Stimulated activated CD4-positive, alpha-beta T cell treated with anti-CD3 and anti-CD28 coated beads, Interleukin-1b, Interleukin-23, amount 100 ng/mL, for 4 hours (primary cell): ENCODE data around the gene PCTP.

ENCODE experiments used
- DNase-seq, 2 donors: peaks; one replicate each; pipeline ENCODE4 v3.0.0-alpha.2; 2020; ENCODE audit warnings: low read depth in 2 of 2

PCTP gene

DNA sequence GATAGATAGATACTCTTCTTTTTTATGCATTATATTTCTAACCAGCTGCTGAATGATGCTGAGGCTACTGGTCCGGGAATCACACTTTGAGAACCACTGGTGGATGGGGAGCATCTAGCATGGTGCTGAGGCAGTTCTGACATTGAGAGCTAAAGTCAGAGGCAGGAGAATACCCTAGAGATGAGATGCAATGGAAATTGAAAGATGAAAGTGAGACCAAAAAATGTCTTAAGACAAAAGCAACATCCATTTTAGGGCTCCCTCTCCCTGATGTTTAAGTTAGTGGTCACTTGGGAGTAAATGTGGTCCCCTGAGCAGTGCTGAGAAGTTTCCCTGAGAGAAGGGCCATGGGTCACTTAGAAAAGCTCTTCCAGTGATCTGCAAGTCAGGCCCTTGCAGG lies 6.8 kb downstream of the PCTP start:
- DNase-seq: no peak

DNA sequence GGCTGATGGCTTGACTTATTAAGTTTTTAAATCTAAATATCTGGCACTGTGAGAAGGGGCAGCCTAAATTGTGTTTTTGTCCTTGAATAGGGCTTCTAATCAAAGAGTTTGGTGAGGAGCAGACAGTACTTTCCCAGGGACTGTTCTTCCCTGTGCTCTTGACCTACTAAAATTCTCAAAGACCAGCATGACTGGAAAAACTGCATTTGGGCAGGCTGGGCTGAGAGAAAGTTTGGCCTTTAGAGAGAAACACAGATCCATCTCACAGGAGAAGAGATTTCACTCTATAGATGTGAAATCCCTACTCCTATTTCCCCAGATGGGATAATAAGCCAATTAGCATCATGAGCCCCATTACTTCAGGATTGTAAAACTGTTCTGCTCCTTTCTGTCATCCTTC lies 7.3 kb downstream of the PCTP start:
- no peak for DNase-seq

GRCh38 chr17:55760643-55761355 lies 9.9 kb downstream of the PCTP start:
- no peak for DNase-seq

DNA sequence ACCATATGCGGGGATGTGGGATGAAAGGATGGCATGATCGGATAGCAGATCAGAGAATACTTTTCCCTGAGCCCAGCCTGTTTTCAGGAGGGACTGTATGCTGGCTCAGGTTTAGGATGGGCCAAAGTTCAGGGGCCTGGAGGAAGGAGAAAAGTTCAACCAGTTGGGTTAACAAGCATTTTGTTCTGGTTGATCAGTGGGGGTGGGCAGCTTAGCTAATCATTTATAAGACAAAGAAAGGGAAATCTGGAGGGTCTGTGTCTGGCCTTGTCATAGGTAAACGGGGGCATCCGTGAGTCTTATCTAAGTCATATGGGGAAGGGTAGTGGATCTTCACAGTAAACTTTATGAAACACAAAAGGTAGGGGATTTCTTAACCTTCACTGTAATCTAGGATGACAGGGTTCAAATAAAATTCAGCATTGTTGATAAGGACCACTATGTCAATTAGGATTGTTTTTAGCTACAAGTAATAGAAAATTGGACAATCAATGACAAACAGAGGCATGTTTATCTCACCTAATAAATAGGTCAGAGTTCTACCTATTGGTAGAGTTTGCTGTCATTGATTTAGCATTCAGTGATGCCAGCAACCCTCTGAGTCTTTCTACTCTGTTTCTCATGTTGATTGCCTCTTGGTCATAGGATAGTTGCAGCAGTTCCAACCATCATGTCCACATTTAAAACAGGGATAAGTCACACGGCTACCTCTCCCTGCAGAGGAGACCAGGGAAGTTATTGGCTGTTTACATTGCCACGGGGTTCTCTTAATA lies 11.4 kb downstream of the PCTP start:
- no peak for DNase-seq

- DNase-seq: no peak
Measured at GRCh38 chr17:55763856-55764255, 13.0 kb downstream of the PCTP start.

DNA sequence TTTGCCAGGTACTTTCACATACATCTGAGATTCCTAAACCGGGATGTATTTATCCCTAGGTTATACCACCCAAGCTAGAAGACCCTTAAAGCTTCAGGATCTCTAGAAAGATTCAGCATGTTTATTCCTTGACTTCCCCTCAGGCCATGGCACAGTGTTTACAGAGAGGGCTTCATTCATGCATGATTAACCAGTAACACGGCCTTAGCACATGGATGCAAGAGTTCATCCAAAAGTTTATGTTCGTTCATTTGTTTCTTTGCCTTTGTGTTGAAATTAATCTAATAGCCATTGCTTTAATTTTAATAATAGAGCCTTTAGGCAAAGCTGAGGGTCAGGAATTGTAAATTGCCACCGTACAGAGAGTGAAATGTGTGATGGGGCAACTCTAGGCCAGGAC lies 13.8 kb downstream of the PCTP start:
- no peak for DNase-seq

- no peak for DNase-seq
Measured at GRCh38 chr17:55765472-55765871, 14.6 kb downstream of the PCTP start.

GRCh38 chr17:55768936-55769624 lies 18.2 kb downstream of the PCTP start:
- DNase-seq: no peak

GRCh38 chr17:55769625-55770000 lies 18.8 kb downstream of the PCTP start:
- no peak for DNase-seq

GRCh38 chr17:55770196-55770870 lies 19.5 kb downstream of the PCTP start:
- no peak for DNase-seq

GRCh38 chr17:55772086-55772485 lies 21.2 kb downstream of the PCTP start:
- no peak for DNase-seq

GRCh38 chr17:55773671-55774070 lies 22.8 kb downstream of the PCTP start:
- DNase-seq: no peak

- DNase-seq: no peak
Measured at GRCh38 chr17:55774846-55775271, 24.0 kb downstream of the PCTP start.

DNA sequence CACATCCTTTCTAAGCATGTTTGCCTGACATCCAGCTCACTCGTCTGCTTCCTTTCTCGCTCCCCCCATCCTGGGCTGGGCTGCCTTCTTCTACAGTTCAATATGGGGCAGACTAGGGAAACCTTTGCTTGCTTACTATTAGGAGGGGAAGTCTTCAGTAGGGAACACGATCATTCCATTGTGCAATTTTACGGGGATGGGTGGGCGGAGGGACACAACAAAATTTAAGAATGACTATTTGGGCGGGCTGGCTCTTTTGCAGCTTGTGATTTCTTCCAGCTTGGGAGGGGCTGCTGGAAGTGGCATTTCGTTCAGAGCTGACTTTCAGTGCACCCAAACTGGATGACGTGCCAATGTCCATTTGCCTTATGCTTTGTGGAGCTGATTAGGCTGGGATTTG lies 25.4 kb downstream of the PCTP start:
- no peak for DNase-seq

DNA sequence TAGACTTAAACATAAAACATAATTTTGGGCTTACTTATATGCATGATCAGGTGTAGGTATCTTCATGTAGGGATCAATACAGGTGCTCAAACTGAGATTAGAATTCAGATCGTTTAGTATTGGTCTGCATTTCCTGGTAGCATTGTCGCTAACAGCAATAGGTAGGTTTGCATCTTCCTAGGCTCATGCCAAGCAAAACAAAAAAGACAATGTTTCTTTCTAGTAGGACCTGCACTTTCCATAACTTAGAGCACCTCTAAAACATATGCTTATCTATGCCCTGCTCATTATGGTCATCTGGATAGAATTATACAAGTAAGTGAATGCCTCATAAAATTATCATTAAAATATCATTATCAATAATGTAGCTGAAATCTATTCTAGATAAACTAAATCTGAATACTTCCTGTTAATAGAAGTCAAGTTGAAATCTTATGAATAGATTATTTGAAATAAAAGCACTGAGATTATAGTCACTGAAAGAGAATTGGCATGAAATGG lies 26.7 kb downstream of the PCTP start:
- no peak for DNase-seq

GRCh38 chr17:55778389-55779118 lies 27.7 kb downstream of the PCTP start:
- no peak for DNase-seq

GRCh38 chr17:55783684-55784245 lies 32.9 kb downstream of the PCTP start:
- no peak for DNase-seq

- DNase-seq: no peak
Measured at GRCh38 chr17:55784666-55785065, 33.8 kb downstream of the PCTP start.

DNA sequence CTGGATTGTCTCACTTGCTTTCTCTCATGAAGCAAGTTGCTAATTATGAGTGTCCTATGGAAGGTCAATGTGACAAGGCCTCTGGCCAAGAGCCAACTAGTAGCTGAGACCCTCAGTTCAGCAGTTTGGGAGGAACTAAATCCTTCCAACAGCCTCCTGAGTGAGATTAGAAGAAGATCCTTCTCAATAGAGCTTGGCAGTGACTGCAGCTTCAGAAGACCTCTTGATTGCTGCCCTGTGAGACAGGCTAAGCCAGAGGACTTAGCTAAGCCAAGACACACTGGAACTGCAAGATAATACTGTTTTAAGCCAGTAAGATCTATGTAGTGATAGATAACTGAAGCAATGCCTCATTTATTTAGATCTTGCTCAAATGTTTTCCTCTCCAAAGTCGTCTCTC lies 34.3 kb downstream of the PCTP start:
- no peak for DNase-seq

- no peak for DNase-seq
Measured at GRCh38 chr17:55793272-55793671, 42.4 kb downstream of the PCTP start.
